ENCODE data around the gene C11orf52.
"Not testable (repeated sequence)": the region's sequence is repeated elsewhere in the genome, so short reads cannot be mapped to it uniquely, and the experiment has no call there.

C11orf52 gene, protein sequence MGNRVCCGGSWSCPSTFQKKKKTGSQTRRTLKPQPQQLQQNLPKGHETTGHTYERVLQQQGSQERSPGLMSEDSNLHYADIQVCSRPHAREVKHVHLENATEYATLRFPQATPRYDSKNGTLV

GRCh38 chr11:111918390-111919256 is at the start of gene C11orf52:
Gene C11orf52, plus strand, starts transcription at chr11:111918913. Its CDS starts 60 bp downstream, at chr11:111918973.
- DNase-seq (ENCODE audit: low read depth in 2 of 2) = no peak

- no peak for DNase-seq (ENCODE audit: low read depth in 2 of 2)
These were observed 48.6 kb upstream of the C11orf52 start for GRCh38 chr11:111870113-111870512.

DNA sequence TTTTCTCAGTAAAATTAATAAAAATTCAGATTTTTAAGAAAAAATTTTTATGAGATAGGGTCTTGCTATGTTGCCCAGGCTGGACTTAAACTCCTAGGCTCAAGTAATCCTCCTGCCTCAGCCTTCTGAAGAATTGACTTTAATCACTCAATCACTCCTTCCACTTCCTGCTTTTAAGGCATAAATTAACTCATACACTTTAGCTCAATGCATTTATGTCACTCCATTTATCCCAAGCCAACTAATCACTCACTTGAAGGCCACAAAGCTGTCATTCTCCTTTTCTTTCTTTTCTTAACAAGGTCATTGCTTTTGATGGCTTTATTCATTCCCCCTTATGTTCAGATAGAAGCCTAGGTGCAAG is 48.2 kb upstream of the C11orf52 start:
- DNase-seq (ENCODE audit: low read depth in 2 of 2) = no peak

GRCh38 chr11:111870886-111871692 is 47.6 kb upstream of the C11orf52 start, which contains the start of gene ALG9:
Gene ALG9, minus strand, starts transcription at chr11:111871581. Its CDS starts 99 bp downstream, at chr11:111871482.
- peak; percentile 91 to 93 for DNase-seq (ENCODE audit: low read depth in 2 of 2)

- no peak for DNase-seq (ENCODE audit: low read depth in 2 of 2)
These were observed 47.0 kb upstream of the C11orf52 start for GRCh38 chr11:111871693-111872161.

- no peak for DNase-seq (ENCODE audit: low read depth in 2 of 2)
These were observed 40.3 kb upstream of the C11orf52 start for GRCh38 chr11:111878385-111878848.

- peak; percentile 86 to 88 for DNase-seq (ENCODE audit: low read depth in 2 of 2)
These were observed 39.7 kb upstream of the C11orf52 start, which contains the start of the genes CFAP68 and FDXACB1 for GRCh38 chr11:111878849-111879636. Gene CFAP68, plus strand, starts transcription at chr11:111879541. Its CDS starts 20 bp downstream, at chr11:111879561. Gene FDXACB1, minus strand, starts transcription at chr11:111879165. Its CDS starts 33 bp downstream, at chr11:111879132.

- no peak for DNase-seq (ENCODE audit: low read depth in 2 of 2)
These were observed 39.1 kb upstream of the C11orf52 start for GRCh38 chr11:111879637-111879960.

DNA sequence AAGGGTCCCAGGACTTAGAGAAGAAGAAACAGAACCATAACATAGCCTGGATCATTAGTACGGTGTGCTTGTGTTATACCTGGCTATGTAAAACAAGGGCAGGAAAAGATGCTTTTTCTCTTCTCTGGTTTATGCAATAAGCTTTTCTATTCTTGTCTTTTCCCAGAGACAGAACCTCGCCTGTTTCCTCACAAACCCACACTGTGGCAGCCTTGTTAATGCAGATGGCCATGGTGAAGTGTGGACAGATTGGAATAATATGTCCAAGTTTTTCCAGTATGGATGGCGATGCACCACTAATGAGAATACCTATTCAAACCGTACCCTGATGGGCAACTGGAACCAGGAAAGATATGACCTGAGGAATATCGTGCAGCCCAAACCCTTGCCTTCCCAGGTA is 36.5 kb upstream of the C11orf52 start:
- DNase-seq (ENCODE audit: low read depth in 2 of 2) = no peak

- not testable (repeated sequence) for DNase-seq (ENCODE audit: low read depth in 2 of 2)
These were observed 33.7 kb upstream of the C11orf52 start for GRCh38 chr11:111885053-111885452.

DNA sequence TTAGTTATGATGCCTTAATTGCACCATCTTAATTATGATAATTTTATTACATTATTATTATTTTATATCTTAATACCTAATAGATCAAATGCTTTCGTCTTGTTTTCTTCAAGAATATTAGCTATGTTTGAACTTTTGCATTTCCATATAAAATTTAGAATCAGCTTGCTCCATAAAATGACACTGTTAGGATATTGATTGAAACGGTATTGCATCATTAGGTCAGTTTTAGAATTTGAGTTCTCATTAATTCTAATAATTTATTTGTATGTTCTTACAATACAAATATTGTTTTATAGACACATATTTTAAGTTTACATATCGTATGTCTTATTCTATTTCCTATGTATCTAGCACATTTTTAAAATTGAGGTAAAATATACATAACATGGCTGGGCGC is 32.7 kb upstream of the C11orf52 start:
- no peak for DNase-seq (ENCODE audit: low read depth in 2 of 2)

DNA sequence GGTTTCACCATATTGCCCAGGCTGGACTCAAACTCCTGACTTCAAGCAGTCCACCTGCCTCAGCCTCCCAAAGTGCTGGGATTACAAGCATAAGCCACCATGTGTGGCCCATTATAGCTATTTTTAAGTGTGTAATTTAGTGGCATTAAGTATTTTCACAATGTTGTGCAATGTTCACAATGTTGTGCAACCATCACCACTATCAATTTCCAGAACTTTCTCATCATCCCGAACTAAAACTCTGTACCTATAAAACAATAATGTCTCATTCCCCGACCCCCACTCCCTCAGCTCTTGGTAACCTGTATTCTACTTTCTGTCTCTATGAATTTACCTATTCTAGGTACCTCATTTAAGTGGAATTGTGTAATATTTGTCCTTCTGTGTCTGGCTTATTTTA is 31.9 kb upstream of the C11orf52 start:
- DNase-seq (ENCODE audit: low read depth in 2 of 2) = no peak

- DNase-seq (ENCODE audit: low read depth in 2 of 2) = no peak
These were observed 13.3 kb upstream of the C11orf52 start for GRCh38 chr11:111905411-111905810.

DNA sequence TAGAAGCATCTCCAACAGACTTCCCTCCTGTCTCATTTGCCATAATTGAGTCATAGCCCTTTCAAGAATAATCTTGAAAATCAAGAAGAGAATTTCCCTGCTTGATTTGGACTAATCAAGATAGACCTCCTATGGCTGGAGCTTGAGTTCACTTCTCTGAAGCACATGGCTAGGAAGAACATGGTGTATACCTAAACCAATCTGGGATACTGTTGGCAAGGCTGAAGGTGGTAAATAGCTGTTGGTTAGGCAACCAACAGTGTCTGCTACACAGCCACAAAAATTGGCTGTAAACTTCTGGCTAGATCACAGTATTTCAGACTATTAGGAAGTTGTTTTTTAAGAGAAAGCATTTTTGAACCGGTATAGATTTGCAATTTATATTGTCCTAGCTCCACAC is 12.0 kb upstream of the C11orf52 start:
- DNase-seq (ENCODE audit: low read depth in 2 of 2) = no peak

GRCh38 chr11:111908639-111909305 is 9.9 kb upstream of the C11orf52 start:
- no peak for DNase-seq (ENCODE audit: low read depth in 2 of 2)

DNA sequence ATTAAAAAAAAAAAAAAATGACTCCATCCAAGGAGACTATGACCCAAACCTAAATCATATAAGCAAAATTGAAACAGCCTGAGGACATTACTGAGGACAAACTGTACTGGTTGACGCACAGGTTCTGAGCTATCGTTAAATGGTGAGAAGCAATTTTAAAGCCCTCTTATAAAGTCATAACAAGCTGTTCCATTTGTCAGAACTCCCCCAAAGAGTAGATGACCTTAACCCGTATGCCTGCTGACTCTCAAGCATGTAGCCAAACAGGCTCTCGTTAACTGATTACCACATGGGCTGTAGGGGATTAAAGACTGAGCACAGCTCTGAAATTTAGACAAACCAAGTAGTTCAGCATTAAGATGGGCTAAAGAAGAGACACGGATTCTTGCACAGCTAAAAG is 9.3 kb upstream of the C11orf52 start:
- no peak for DNase-seq (ENCODE audit: low read depth in 2 of 2)

DNA sequence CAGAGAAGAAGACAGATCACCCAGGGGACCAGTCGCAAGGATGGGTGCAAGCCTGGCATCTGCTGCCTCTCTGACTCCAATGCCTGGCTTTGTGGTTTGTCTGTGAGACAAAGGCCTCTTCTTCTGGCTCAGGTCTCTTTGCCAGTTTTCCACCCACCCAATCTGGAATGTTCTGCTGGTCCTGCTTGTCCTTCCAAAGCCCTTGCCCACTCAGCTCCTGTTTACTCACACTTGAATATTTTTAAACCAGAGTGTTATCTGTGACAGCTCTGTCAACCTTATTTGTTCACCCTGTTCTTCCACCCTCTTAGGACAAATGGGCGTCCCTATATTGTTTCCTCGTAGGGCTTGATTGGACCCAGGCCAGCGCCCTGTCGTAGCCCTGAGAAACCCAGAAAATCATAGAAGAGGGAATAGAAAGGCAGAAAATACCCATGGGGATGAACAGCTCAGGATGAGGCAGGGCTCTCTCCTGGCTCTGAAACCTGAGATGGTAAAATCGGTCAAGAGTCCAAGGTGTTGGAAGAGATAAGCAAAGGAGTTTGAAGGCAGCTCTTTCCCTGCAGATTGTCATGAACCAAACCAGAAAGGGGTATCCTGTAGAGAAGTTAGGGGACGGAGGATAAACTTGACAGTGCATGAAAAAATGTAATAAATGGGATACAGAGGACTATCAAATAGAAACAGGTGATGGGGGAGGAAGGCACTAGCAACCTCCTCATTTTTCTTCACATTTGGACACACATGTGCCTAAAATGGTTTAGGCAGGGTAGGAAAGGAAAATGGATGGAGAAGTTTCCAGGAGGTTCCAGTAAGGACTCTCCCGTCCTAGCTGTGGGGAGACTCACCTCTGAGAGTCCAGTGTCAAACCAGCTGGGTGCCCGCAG is 7.8 kb upstream of the C11orf52 start:
- no peak for DNase-seq (ENCODE audit: low read depth in 2 of 2)

GRCh38 chr11:111911563-111912401 is 6.9 kb upstream of the C11orf52 start, which contains the start of gene CRYAB:
Gene CRYAB, minus strand, starts transcription at chr11:111911770. Its CDS starts 46 bp downstream, at chr11:111911724.
- no peak for DNase-seq (ENCODE audit: low read depth in 2 of 2)

DNA sequence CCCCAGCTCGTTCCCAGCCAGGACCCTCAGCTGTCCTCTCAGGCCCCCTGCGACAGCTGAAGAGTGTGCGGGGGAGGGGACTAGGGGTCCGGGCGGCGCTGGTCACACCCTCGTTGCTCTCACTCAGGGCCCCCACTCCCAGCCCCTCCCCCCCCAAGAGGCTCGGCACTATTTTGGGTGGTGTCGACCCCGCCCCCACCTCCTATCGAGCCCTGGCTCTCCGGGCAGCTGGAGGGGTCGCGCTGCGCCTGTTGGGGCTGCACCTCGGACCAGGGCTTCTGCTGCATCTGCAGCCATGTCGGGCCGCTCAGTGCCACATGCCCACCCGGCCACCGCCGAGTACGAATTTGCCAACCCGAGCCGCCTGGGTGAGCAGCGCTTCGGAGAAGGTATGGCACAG is 6.2 kb upstream of the C11orf52 start, which contains the start of gene HSPB2:
HSPB2 (plus strand) TSS at position 200 of the 400 bp plus-strand sequence; CDS start at position 296, 96 bp downstream.
- no peak for DNase-seq (ENCODE audit: low read depth in 2 of 2)

All from activated CD4-positive, alpha-beta T cell treated with anti-CD3 and anti-CD28 coated beads for 24 hours (primary cell).